Type B pancreatic cell (in vitro differentiated cells): ENCODE results near the gene BAZ1B. TPM values are rescaled to one million over a fixed set of nuclear protein-coding genes. Genes with fewer than 3 reads are reported as not detected.
"Not testable (repeated sequence)": the region's sequence is repeated elsewhere in the genome, so short reads cannot be mapped to it uniquely, and the experiment has no call there.

Source experiments
- DNase-seq: peaks from one replicate; pipeline ENCODE4 v3.0.0; 2021; ENCODE audit warnings: mixed read lengths; ENCODE audit not compliant: unreplicated experiment; ENCODE audit errors: extremely low spot score
- H3K27ac Mint-ChIP-seq: 2 replicates; pipeline ENCODE4 v1.8.0; 2021; ENCODE audit warnings: mild to moderate bottlenecking, mixed read lengths
- H3K27me3 Mint-ChIP-seq: 2 replicates; pipeline ENCODE4 v1.8.0; 2021; ENCODE audit warnings: mixed read lengths
- H3K36me3 Mint-ChIP-seq: 2 replicates; pipeline ENCODE4 v1.8.0; 2021; ENCODE audit warnings: mixed read lengths
- H3K4me1 Mint-ChIP-seq: one replicate; pipeline ENCODE4 v1.8.0; 2021; ENCODE audit warnings: mixed read lengths; ENCODE audit not compliant: unreplicated experiment
- H3K4me3 Mint-ChIP-seq: 2 replicates; pipeline ENCODE4 v1.8.0; 2021; ENCODE audit warnings: mild to moderate bottlenecking, mixed read lengths
- H3K9me3 Mint-ChIP-seq: 2 replicates; pipeline ENCODE4 v1.8.0; 2021; ENCODE audit warnings: mixed read lengths
- total RNA-seq: library from RNA; stranded (reverse); gene quantifications from 2 replicates; pipeline ENCODE4 v1.2.1, GENCODE V29; 2021; ENCODE audit warnings: low replicate concordance
- TF ChIP-seq, protein P1 (sequence below): fragments of 200-600 bp; sonication (generic); conservative IDR thresholded peaks from 2 replicates; pipeline ENCODE4 v1.5.0; 2021; ENCODE audit warnings: antibody characterized with exemption, mild to moderate bottlenecking

The BAZ1B gene
- total RNA-seq, 1 donor from 2014 or later = 86.8 TPM

DNA sequence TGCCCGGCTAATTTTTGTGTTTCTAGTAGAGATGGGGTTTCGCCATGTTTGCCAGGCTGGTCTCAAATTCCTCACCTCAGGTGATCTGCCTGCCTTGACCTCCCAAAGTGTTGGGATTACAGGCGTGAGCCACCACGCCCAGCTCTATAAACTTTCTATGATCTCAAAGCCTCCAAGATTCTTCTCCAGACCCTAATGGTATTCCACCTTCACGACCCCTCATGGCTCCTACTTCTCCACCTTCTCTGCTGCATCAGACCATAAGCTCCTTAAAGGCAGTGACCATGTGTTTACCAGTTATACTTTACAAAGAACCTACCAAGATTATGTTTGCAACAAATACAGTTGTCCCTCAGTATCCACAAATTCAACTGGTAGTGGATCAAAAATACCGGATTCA is 10.1 kb upstream of the BAZ1B start:
- Mint-ChIP-seq H3K27me3 (no peaks in the 10 kb centered on the region), H3K4me1 (no peaks in the 10 kb centered on the region), H3K27ac (no peak overlapping the region), H3K4me3 (no peak overlapping the region), H3K9me3 (no peaks in the 10 kb centered on the region), H3K36me3 (peaks cover 8% of the 10 kb centered on the region)
- DNase-seq = no peak
- TF ChIP-seq, protein P1, sequence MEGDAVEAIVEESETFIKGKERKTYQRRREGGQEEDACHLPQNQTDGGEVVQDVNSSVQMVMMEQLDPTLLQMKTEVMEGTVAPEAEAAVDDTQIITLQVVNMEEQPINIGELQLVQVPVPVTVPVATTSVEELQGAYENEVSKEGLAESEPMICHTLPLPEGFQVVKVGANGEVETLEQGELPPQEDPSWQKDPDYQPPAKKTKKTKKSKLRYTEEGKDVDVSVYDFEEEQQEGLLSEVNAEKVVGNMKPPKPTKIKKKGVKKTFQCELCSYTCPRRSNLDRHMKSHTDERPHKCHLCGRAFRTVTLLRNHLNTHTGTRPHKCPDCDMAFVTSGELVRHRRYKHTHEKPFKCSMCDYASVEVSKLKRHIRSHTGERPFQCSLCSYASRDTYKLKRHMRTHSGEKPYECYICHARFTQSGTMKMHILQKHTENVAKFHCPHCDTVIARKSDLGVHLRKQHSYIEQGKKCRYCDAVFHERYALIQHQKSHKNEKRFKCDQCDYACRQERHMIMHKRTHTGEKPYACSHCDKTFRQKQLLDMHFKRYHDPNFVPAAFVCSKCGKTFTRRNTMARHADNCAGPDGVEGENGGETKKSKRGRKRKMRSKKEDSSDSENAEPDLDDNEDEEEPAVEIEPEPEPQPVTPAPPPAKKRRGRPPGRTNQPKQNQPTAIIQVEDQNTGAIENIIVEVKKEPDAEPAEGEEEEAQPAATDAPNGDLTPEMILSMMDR = no peak

DNA sequence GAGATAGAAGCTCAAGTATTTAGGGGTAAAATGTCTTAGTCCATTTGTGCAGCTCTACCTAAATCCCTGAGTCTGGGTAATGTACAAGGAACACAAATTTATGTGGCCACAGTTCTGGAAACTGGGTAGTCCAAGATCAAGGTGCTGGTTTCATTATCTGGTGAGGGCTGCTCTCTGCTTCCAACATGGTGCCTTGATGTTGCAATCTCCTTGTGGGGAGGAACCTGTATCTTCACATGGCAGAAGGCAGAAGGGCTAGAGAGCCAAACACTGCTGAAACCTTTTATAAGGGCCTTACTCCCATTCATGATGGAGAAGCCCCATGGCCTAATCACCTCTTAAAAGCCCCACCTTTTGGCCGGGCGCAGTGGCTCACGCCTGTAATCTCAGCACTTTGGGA is 8.7 kb upstream of the BAZ1B start:
- Mint-ChIP-seq H3K4me3 (no peak overlapping the region), H3K27me3 (no peaks in the 10 kb centered on the region), H3K36me3 (peaks cover 8% of the 10 kb centered on the region), H3K9me3 (no peaks in the 10 kb centered on the region), H3K4me1 (peaks cover 4% of the 10 kb centered on the region), H3K27ac (no peak overlapping the region)
- TF ChIP-seq, protein P1 = no peak
- no peak for DNase-seq

DNA sequence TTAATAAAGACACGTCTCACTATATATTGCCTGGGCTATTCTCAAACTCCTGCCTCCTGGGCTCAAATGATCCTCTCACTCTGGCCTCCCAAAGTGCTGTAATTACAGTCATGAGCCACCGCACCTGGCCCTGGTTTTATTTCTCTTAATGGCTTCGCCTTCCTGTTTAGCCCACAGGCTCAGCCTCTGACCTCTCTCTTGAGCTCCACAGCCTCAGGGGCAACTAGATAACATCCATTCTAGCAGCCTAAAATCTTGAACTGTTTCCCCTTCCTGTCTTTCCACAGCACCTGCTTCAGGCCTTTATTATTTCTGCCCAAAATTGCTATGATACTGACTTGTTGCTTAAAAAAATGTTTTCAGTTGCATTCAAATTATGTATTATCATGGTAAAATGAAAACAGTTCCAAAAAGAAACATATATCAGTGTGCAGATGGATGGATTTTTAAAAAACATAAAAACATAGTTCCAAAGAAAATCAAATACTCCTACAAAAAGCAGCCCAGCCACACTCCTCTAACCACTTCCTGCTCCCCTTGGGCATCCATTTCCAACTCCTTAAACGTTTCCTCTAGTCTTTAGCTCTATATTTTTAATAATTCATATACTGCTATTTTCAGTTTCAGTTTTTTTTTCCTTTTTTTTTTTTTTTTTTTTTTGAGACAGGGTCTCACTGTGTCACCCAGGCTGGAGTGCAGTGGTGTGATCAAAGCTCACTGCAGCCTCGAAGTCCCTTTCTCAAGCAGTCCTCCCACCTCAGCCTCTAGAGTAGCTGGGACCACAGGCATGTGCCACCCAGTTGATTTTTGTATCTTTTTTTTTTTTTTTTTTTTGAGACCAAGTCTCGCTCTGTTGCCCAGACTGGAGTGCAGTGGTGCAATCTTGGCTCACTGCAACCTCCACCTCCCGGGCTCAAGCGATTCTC is 5.1 kb upstream of the BAZ1B start:
- peaks cover under 1% of the 10 kb centered on the region for H3K36me3 Mint-ChIP-seq
- H3K4me3 Mint-ChIP-seq = peak overlapping the region; percentile 0
- peak overlapping the region; percentile 8 for H3K27ac Mint-ChIP-seq
- TF ChIP-seq, protein P1 = no peak
- peaks cover 4% of the 10 kb centered on the region for H3K4me1 Mint-ChIP-seq
- DNase-seq = no peak
- no peaks in the 10 kb centered on the region for H3K27me3 Mint-ChIP-seq
- no peaks in the 10 kb centered on the region for H3K9me3 Mint-ChIP-seq

DNA sequence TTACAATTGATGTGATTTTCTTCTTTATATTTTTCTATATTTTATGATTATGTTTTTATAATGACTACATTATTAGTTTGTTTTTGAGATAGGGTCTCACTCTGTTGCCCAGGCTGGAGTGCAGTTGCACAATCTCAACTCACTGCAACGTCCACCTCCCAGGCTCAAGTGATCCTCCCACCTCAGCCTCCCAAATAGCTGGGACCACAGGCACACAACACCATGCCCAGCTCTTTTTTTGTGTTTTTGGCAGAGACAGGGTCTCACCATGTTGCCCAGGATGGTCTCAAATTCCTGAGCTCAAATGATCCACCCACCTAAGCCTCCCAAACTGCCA is 4.0 kb upstream of the BAZ1B start:
- H3K4me1 Mint-ChIP-seq, DNase-seq, H3K36me3 Mint-ChIP-seq, H3K27ac Mint-ChIP-seq, H3K9me3 Mint-ChIP-seq, H3K27me3 Mint-ChIP-seq, H3K4me3 Mint-ChIP-seq: not testable (repeated sequence)

DNA sequence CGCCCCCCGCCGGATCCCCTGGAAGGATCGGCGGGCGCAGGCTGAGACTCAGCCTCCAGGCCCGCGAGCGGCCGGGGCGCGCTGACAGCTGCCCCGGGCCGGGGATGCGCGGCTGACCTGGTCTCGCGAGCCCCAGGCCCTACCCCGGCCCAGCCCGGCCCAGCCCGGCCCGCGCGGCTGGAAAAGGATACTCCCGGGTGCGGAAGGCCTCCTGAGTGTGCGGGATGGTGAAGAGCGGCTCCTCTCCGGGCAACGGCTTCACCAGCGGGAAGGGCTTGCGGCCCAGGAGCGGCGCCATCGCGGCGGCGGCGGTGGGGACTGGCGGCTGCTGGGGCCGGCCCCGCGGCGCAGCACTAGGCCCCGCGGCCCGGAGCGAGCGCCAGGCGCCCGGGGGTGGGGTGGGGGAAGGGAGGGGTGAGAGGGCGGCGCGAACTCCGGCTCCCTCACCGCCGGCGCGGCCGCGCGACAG is 423 bp downstream of the BAZ1B start:
- Mint-ChIP-seq H3K36me3 (peaks cover 22% of the 10 kb centered on the region), H3K4me1 (peaks cover 29% of the 10 kb centered on the region), H3K4me3 (peak overlapping the region; percentile 97), H3K9me3 (no peaks in the 10 kb centered on the region), H3K27me3 (no peaks in the 10 kb centered on the region), H3K27ac (peak overlapping the region; percentile 98)
- peak; percentile 71 for DNase-seq
- TF ChIP-seq, protein P1 = no peak
